HepG2 (cell line): Measurements from ENCODE around the gene NUDT17. TPM values are rescaled to one million over a fixed set of nuclear protein-coding genes. Genes with fewer than 3 reads are reported as not detected.

Source experiments
- AHDC1 ChIP-seq: sonication (generic); formaldehyde crosslinking; IDR thresholded peaks from 2 replicates; pipeline ENCODE4 v1.5.1; 2020; ENCODE audit warnings: mild to moderate bottlenecking, missing genetic modification reagents, borderline replicate concordance
- BCL6 ChIP-seq: IDR thresholded peaks from 2 replicates; pipeline ENCODE4 v1.6.1; 2016; ENCODE audit warnings: missing genetic modification reagents, missing compliant biosample characterization
- FIP1L1 ChIP-seq: fragments of 200-400 bp; formaldehyde crosslinking; IDR thresholded peaks from 2 replicates; pipeline ENCODE4 v1.6.1; 2018; ENCODE audit warnings: low read depth, mild to moderate bottlenecking, low read length, moderate library complexity, borderline replicate concordance; ENCODE audit not compliant: insufficient read depth
- FOXP1 ChIP-seq, 2 experiments: fragments of 450-650 bp in 1 of 2; IDR thresholded peaks; 2 replicates each; pipeline ENCODE4 v1.6.1; 2017 to 2018; ENCODE audit warnings: antibody characterized with exemption in 1 of 2
- IKZF4 ChIP-seq: sonication (generic); formaldehyde crosslinking; IDR thresholded peaks from 2 replicates; pipeline ENCODE4 v1.5.1; 2020; ENCODE audit warnings: borderline replicate concordance, mild to moderate bottlenecking, low read depth, missing genetic modification reagents; ENCODE audit errors: not compliant biosample characterization
- NR3C1 ChIP-seq: sonication (generic); formaldehyde crosslinking; IDR thresholded peaks from 2 replicates; pipeline ENCODE4 v1.4.0; 2020; ENCODE audit warnings: missing genetic modification reagents
- PCBP2 ChIP-seq: fragments of 200-400 bp; formaldehyde crosslinking; optimal IDR thresholded peaks from 2 replicates; pipeline ENCODE3; 2018; ENCODE audit warnings: low read length, low read depth; ENCODE audit not compliant: poor library complexity, severe bottlenecking
- SNRNP70 ChIP-seq: fragments of 200-400 bp; formaldehyde crosslinking; IDR thresholded peaks from 2 replicates; pipeline ENCODE4 v1.6.1; 2017; ENCODE audit warnings: mild to moderate bottlenecking, low read depth, low read length, moderate library complexity
- SP5 ChIP-seq: IDR thresholded peaks from 2 replicates; pipeline ENCODE4 v1.6.1; 2016; ENCODE audit warnings: low read depth, borderline replicate concordance
- TEAD2 ChIP-seq: sonication (generic); formaldehyde crosslinking; IDR thresholded peaks from 2 replicates; pipeline ENCODE4 v1.9.0; 2021; ENCODE audit warnings: missing genetic modification reagents
- TRIM24 ChIP-seq: sonication (generic); formaldehyde crosslinking; IDR thresholded peaks from 2 replicates; pipeline ENCODE4 v1.8.0; 2022; ENCODE audit warnings: mild to moderate bottlenecking, missing genetic modification reagents
- ZBTB34 ChIP-seq: sonication (generic); formaldehyde crosslinking; IDR thresholded peaks from 2 replicates; pipeline ENCODE4 v1.8.0; 2022; ENCODE audit warnings: mild to moderate bottlenecking, missing genetic modification reagents
- ZNF282 ChIP-seq: fragments of 450-650 bp; IDR thresholded peaks from 2 replicates; pipeline ENCODE4 v1.6.1; 2018; ENCODE audit not compliant: partially characterized antibody
- ZNF350 ChIP-seq: sonication (generic); formaldehyde crosslinking; IDR thresholded peaks from 2 replicates; pipeline ENCODE4 v1.4.0; 2020; ENCODE audit warnings: mild to moderate bottlenecking, low read depth, missing genetic modification reagents, borderline replicate concordance
- ZNF441 ChIP-seq: sonication (generic); formaldehyde crosslinking; IDR thresholded peaks from 2 replicates; pipeline ENCODE4 v1.7.0; 2021; ENCODE audit warnings: missing genetic modification reagents, borderline replicate concordance
- ZNF512 ChIP-seq: sonication (generic); formaldehyde crosslinking; IDR thresholded peaks from 2 replicates; pipeline ENCODE4 v1.4.0; 2020; ENCODE audit warnings: mild to moderate bottlenecking, missing genetic modification reagents
- ZNF775 ChIP-seq: sonication (generic); formaldehyde crosslinking; IDR thresholded peaks from 2 replicates; pipeline ENCODE4 v1.4.0; 2020; ENCODE audit warnings: missing genetic modification reagents, mild to moderate bottlenecking, moderate library complexity, borderline replicate concordance
- polyA plus RNA-seq, 8 experiments: library from polyadenylated mRNA; depleted of rRNA in 3 of 8; stranded (reverse) in 7 of 8; unstranded in 1 of 8; fragments of >200 nt; fragmentation: Illumina TruSeq in 4 of 8; extraction: Trizol in 4 of 8; gene quantifications; 2 replicates each; pipeline versions ENCODE4 v1.2.1 to v1.2.3, GENCODE V29; 2011 to 2016; ENCODE audit warnings: low read depth in 4 of 8, missing spikeins in 1 of 8, mixed read lengths in 1 of 8; ENCODE audit not compliant: insufficient read depth in 1 of 8
- total RNA-seq, 5 experiments: library from RNA; depleted of rRNA; stranded (reverse); fragments of >200 nt; fragmentation: Illumina TruSeq; extraction: Trizol; gene quantifications; 2 replicates each; pipeline ENCODE4 v1.2.3, GENCODE V29; 2016; ENCODE audit warnings: low read depth in 1 of 5

Gene NUDT17
- total and polyA plus RNA-seq, 2 of the 13 experiments (the other 11 are each of a cell fraction or from before 2014, with no cell fraction given) = 2.6 to 5.8 TPM

GRCh38 chr1:145891587-145892485 lies 46.4 kb downstream of the NUDT17 start (continued):
- no peak for TF ChIP-seq IKZF4 (CRISPR knock-in tag)
- no peak for TF ChIP-seq ZNF775 (CRISPR knock-in tag)
- no peak for TF ChIP-seq PCBP2
- no peak for TF ChIP-seq NR3C1 (CRISPR knock-in tag)
- no peak for TF ChIP-seq FIP1L1
- TF ChIP-seq ZBTB34 (CRISPR knock-in tag) = 0 out of 2 replicates have a peak, but pooled peaks have one; percentile 53
- no peak for TF ChIP-seq ZNF282
- TF ChIP-seq SP5 (CRISPR knock-in tag) = peak; percentile 78
- peak; percentile 84; the same call in 1 of the 2 replicates for TF ChIP-seq AHDC1 (CRISPR knock-in tag)
- no peak for TF ChIP-seq TEAD2
- TF ChIP-seq ZNF350 (CRISPR knock-in tag) = peak; percentile 93
- peak; percentile 75; the same call in 1 of the 2 replicates for TF ChIP-seq ZNF441 (CRISPR knock-in tag)
- no peak for TF ChIP-seq ZNF512 (CRISPR knock-in tag)
- no peak for TF ChIP-seq SNRNP70
- peak; percentile 56; the same call in 1 of the 2 replicates for TF ChIP-seq BCL6 (CRISPR knock-in tag)
- no peak for TF ChIP-seq TRIM24 (CRISPR knock-in tag)
- no peak for TF ChIP-seq FOXP1 (IDR thresholded peaks at IDR 0.05)
- peak; percentile 74 for TF ChIP-seq FOXP1 (CRISPR knock-in tag; IDR thresholded peaks at IDR 0.05)
